ENCODE measurements around the gene FAM234A.

FAM234A gene

DNA sequence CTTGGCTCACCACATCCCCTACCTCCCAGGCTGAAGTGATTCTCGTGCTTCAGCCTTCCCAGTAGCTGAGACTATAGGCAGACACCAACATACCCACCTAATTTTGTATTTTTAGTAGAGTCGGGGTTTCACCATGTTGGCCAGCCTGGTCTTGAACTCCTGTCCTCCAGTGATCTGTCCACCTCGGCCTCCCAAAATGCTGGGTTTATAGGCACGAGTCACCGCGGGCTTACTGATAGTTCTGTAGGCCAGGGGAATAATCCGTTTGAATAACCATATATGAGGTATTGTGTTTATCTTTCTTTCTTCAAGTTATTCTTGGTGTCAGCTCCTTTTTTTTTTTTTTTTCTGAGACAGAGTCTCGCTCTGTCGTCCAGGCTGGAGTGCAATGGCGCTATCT lies 7.7 kb downstream of the FAM234A start:
- peaks cover 15% of the 10 kb centered on the region for H3K4me1 ChIP-seq (ENCODE audit: insufficient read depth, low read length, severe bottlenecking)

DNA sequence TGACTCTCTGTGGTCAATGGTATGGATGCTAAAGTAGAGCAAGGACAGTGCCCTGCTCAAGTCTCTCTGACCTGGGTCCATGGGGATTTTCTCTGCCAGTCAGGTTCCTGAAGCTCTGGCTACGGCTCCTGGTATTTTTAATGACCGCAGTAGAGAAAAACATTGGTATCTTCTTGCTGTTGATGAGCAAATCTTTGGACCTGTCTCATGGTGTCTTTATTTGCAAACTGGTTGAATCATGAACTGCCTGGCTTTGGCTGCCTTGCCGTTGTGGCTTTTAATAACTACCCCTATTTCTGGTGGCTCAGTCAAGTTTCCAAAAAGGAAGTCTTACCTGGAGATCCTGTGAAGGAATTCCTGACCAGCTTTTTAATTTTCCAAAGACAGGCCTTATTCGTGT lies 8.7 kb downstream of the FAM234A start:
- H3K36me3 ChIP-seq (ENCODE audit: insufficient read depth, low read length): peaks cover 5% of the 10 kb centered on the region; the same call in 1 of the 2 replicates
- H3K9ac ChIP-seq (ENCODE audit: low read length): no peak overlapping the region
- no peak overlapping the region for H2AFZ ChIP-seq (ENCODE audit: low read length)
- no peak overlapping the region for H3K27ac ChIP-seq (ENCODE audit: low read depth, low read length, poor library complexity, severe bottlenecking)
- no peak for TF ChIP-seq EZH2 (IDR thresholded peaks at IDR 0.05; ENCODE audit: borderline replicate concordance, low read length)
- TF ChIP-seq, protein P1, sequence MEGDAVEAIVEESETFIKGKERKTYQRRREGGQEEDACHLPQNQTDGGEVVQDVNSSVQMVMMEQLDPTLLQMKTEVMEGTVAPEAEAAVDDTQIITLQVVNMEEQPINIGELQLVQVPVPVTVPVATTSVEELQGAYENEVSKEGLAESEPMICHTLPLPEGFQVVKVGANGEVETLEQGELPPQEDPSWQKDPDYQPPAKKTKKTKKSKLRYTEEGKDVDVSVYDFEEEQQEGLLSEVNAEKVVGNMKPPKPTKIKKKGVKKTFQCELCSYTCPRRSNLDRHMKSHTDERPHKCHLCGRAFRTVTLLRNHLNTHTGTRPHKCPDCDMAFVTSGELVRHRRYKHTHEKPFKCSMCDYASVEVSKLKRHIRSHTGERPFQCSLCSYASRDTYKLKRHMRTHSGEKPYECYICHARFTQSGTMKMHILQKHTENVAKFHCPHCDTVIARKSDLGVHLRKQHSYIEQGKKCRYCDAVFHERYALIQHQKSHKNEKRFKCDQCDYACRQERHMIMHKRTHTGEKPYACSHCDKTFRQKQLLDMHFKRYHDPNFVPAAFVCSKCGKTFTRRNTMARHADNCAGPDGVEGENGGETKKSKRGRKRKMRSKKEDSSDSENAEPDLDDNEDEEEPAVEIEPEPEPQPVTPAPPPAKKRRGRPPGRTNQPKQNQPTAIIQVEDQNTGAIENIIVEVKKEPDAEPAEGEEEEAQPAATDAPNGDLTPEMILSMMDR (IDR thresholded peaks at IDR 0.05; ENCODE audit: low read length): no peak
- no peaks in the 10 kb centered on the region for H4K20me1 ChIP-seq (ENCODE audit: insufficient read depth, low read length)
- H3K27me3 ChIP-seq (ENCODE audit: insufficient read depth, low read length): no peaks in the 10 kb centered on the region
- H3K9me2 ChIP-seq (ENCODE audit: low read depth, low read length): no peaks in the 10 kb centered on the region
- no peak overlapping the region for H3K4me3 ChIP-seq (ENCODE audit: low read depth, low read length, poor library complexity, severe bottlenecking)
- H3K79me2 ChIP-seq (ENCODE audit: insufficient read depth, low read length): peaks cover 5% of the 10 kb centered on the region; the same call in 1 of the 2 replicates
- no peaks in the 10 kb centered on the region for H3F3A ChIP-seq (ENCODE audit: insufficient read depth, low read length)
- peaks cover 15% of the 10 kb centered on the region for H3K4me1 ChIP-seq (ENCODE audit: insufficient read depth, low read length, severe bottlenecking)
- H3K9me3 ChIP-seq (ENCODE audit: low read length): no peaks in the 10 kb centered on the region
- no peak overlapping the region for H3K4me2 ChIP-seq (ENCODE audit: low read length)

More for the DNA sequence above, 7.7 kb downstream of the FAM234A start:
- Histone ChIP-seq H3K4me3 (ENCODE audit: low read depth, low read length, poor library complexity, severe bottlenecking) (no peak overlapping the region), H3K36me3 (ENCODE audit: insufficient read depth, low read length) (peaks cover 5% of the 10 kb centered on the region; the same call in 1 of the 2 replicates), H3K9me2 (ENCODE audit: low read depth, low read length) (no peaks in the 10 kb centered on the region), H3F3A (ENCODE audit: insufficient read depth, low read length) (no peaks in the 10 kb centered on the region), H3K9me3 (ENCODE audit: low read length) (no peaks in the 10 kb centered on the region), H3K4me2 (ENCODE audit: low read length) (no peak overlapping the region), H3K27me3 (ENCODE audit: insufficient read depth, low read length) (no peaks in the 10 kb centered on the region), H4K20me1 (ENCODE audit: insufficient read depth, low read length) (no peaks in the 10 kb centered on the region), H3K79me2 (ENCODE audit: insufficient read depth, low read length) (peaks cover 5% of the 10 kb centered on the region; the same call in 1 of the 2 replicates), H2AFZ (ENCODE audit: low read length) (no peak overlapping the region), H3K9ac (ENCODE audit: low read length) (no peak overlapping the region), H3K27ac (ENCODE audit: low read depth, low read length, poor library complexity, severe bottlenecking) (no peak overlapping the region)
- TF ChIP-seq EZH2 (IDR thresholded peaks at IDR 0.05; ENCODE audit: borderline replicate concordance, low read length): no peak
- TF ChIP-seq, protein P1 (IDR thresholded peaks at IDR 0.05; ENCODE audit: low read length): no peak

DNA sequence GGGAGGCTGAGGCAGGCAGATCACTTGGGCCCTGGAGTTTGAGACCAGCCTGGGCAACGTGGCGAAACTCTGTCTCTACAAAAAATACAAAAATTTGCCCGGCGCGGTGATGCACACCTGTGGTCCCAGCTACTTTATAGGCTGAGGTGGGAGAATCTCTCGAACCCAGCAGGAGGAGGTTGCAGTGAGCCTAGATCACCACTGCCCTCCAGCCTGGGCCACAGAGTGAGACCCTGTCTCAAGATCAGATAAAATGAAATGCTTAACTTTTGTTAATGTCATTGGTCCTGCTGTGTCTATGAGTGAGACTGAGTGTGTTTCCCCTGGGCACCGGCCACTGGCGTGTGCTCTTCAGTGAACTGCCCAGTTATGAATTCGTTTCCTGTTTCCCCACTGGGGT lies 10.5 kb downstream of the FAM234A start:
- H3K79me2 ChIP-seq (ENCODE audit: insufficient read depth, low read length): peaks cover 5% of the 10 kb centered on the region; the same call in 1 of the 2 replicates
- H3K9me2 ChIP-seq (ENCODE audit: low read depth, low read length): no peaks in the 10 kb centered on the region
- no peak overlapping the region for H3K4me3 ChIP-seq (ENCODE audit: low read depth, low read length, poor library complexity, severe bottlenecking)
- TF ChIP-seq, protein P1 (IDR thresholded peaks at IDR 0.05; ENCODE audit: low read length): no peak
- TF ChIP-seq EZH2 (IDR thresholded peaks at IDR 0.05; ENCODE audit: borderline replicate concordance, low read length): no peak
- peaks cover 5% of the 10 kb centered on the region; the same call in 1 of the 2 replicates for H3K36me3 ChIP-seq (ENCODE audit: insufficient read depth, low read length)
- no peaks in the 10 kb centered on the region for H3K27me3 ChIP-seq (ENCODE audit: insufficient read depth, low read length)
- H4K20me1 ChIP-seq (ENCODE audit: insufficient read depth, low read length): no peaks in the 10 kb centered on the region
- no peak overlapping the region for H3K27ac ChIP-seq (ENCODE audit: low read depth, low read length, poor library complexity, severe bottlenecking)
- H3K4me2 ChIP-seq (ENCODE audit: low read length): no peak overlapping the region
- no peaks in the 10 kb centered on the region for H3F3A ChIP-seq (ENCODE audit: insufficient read depth, low read length)
- peaks cover 7% of the 10 kb centered on the region for H3K4me1 ChIP-seq (ENCODE audit: insufficient read depth, low read length, severe bottlenecking)
- H3K9me3 ChIP-seq (ENCODE audit: low read length): no peaks in the 10 kb centered on the region
- H2AFZ ChIP-seq (ENCODE audit: low read length): no peak overlapping the region
- no peak overlapping the region for H3K9ac ChIP-seq (ENCODE audit: low read length)

All from OCI-LY1 (cell line).